ENCODE data around the gene PPFIA4.

The PPFIA4 gene

GRCh38 chr1:203041351-203041932 is 15.2 kb downstream of the PPFIA4 start:
- DNase-seq: no peak

- no peak for DNase-seq
Measured at GRCh38 chr1:203043830-203044545, 17.7 kb downstream of the PPFIA4 start.

GRCh38 chr1:203044546-203045250 is 18.4 kb downstream of the PPFIA4 start:
- no peak for DNase-seq

GRCh38 chr1:203045336-203045735 is 19.0 kb downstream of the PPFIA4 start:
- DNase-seq: no peak

GRCh38 chr1:203045821-203046594 is 19.7 kb downstream of the PPFIA4 start:
- DNase-seq: no peak

GRCh38 chr1:203046984-203047630 is 20.8 kb downstream of the PPFIA4 start:
- DNase-seq: no peak

- DNase-seq: no peak
Measured at GRCh38 chr1:203048086-203048485, 21.8 kb downstream of the PPFIA4 start.

GRCh38 chr1:203048555-203049051 is 22.3 kb downstream of the PPFIA4 start:
- DNase-seq: no peak

GRCh38 chr1:203049077-203049476 is 22.8 kb downstream of the PPFIA4 start:
- DNase-seq: no peak

GRCh38 chr1:203049576-203050180 is 23.4 kb downstream of the PPFIA4 start:
- no peak for DNase-seq

GRCh38 chr1:203050826-203051225 is 24.5 kb downstream of the PPFIA4 start:
- DNase-seq: no peak

- peak; percentile 79 for DNase-seq
Measured at GRCh38 chr1:203051841-203052324, 25.6 kb downstream of the PPFIA4 start.

- DNase-seq: no peak
Measured at GRCh38 chr1:203052601-203053000, 26.3 kb downstream of the PPFIA4 start.

GRCh38 chr1:203054184-203054583 is 27.9 kb downstream of the PPFIA4 start:
- no peak for DNase-seq

- no peak for DNase-seq
Measured at GRCh38 chr1:203054642-203055041, 28.4 kb downstream of the PPFIA4 start.

GRCh38 chr1:203055161-203055799 is 29.0 kb downstream of the PPFIA4 start:
- no peak for DNase-seq

- DNase-seq: no peak
Measured at GRCh38 chr1:203056012-203056411, 29.7 kb downstream of the PPFIA4 start.

- no peak for DNase-seq
Measured at GRCh38 chr1:203056516-203056915, 30.2 kb downstream of the PPFIA4 start.

- no peak for DNase-seq
Measured at GRCh38 chr1:203057911-203058675, 31.8 kb downstream of the PPFIA4 start.

GRCh38 chr1:203058676-203058935 is 32.3 kb downstream of the PPFIA4 start:
- DNase-seq: no peak

GRCh38 chr1:203059485-203059884 is 33.2 kb downstream of the PPFIA4 start:
- DNase-seq: no peak

Data from NCI-H524 treated with DMSO at 0.1 percent for 48 hours (cell line).